Sigmoid colon (tissue), 7 donors: ENCODE data around the gene MGAT1. TPM values are rescaled to one million over a fixed set of nuclear protein-coding genes. Genes with fewer than 3 reads are reported as not detected.

ENCODE experiments used
- DNase-seq: peaks from one replicate; pipeline ENCODE4 v3.0.0-alpha.2; 2019
- H3K27ac ChIP-seq, 4 donors: fragments of 200-600 bp; sonication (generic); one replicate each; pipeline ENCODE4 v1.5.1; 2016 to 2019; ENCODE audit warnings: mild to moderate bottlenecking in 1 of 4
- H3K27me3 ChIP-seq, 3 donors: fragments of 200-600 bp; sonication (generic); one replicate each; pipeline ENCODE4 v1.5.1; 2019; ENCODE audit warnings: mild to moderate bottlenecking in 1 of 3
- H3K36me3 ChIP-seq, 4 donors: fragments of 200-600 bp; sonication (generic); one replicate each; pipeline ENCODE4 v1.5.1; 2016 to 2019
- H3K4me1 ChIP-seq, 4 donors: fragments of 200-600 bp; sonication (generic); one replicate each; pipeline ENCODE4 v1.5.1; 2017 to 2019
- H3K4me3 ChIP-seq, 4 donors: fragments of 200-600 bp; sonication (generic); one replicate each; pipeline ENCODE4 v1.5.1; 2017 to 2019; ENCODE audit warnings: mild to moderate bottlenecking in 2 of 4, moderate library complexity in 1 of 4
- H3K9me3 ChIP-seq, 4 donors: fragments of 200-600 bp in 3 of 4; sonication (generic) in 3 of 4; one replicate each; pipeline versions ENCODE4 v1.5.1 to v1.6.1; 2013 to 2019
- EP300 ChIP-seq, 4 donors: sonication (generic); formaldehyde crosslinking; IDR thresholded peaks; one replicate each; pipeline ENCODE4 v1.6.1; 2017; ENCODE audit warnings: antibody characterized with exemption in 4 of 4
- POLR2A ChIP-seq, 2 donors: fragments of 450-650 bp; IDR thresholded peaks; one replicate each; pipeline ENCODE4 v1.6.1; 2016; ENCODE audit warnings: antibody characterized with exemption in 2 of 2, mild to moderate bottlenecking in 2 of 2, moderate library complexity in 2 of 2
- POLR2AphosphoS5 ChIP-seq, 4 donors: sonication (generic); formaldehyde crosslinking; IDR thresholded peaks; one replicate each; pipeline ENCODE4 v1.6.1; 2017; ENCODE audit warnings: antibody characterized with exemption in 4 of 4
- WGBS, 2 donors: extraction: QIAGEN DNeasy Blood & Tissue Kit; methylation state at CpG; one replicate each; pipeline ENCODE4 v1.1.7; 2013; 5-methylcytosine and 5-hydroxymethylcytosine counted together
- intact Hi-C: fragments of 100-400 bp; cut with DNase I; formaldehyde crosslinking; loops from one replicate; pipeline ENCODE4 v1.15.1; 2023
- polyA plus RNA-seq, 3 donors: library from polyadenylated mRNA; stranded (reverse); fragments of 200-250 nt; gene quantifications; one replicate each; pipeline ENCODE4 v1.2.3, GENCODE V29; 2013
- total RNA-seq, 4 donors: library from RNA; depleted of rRNA; stranded (reverse); fragments of >200 nt; gene quantifications; one replicate each; pipeline ENCODE4 v1.1.0, GENCODE V29; 2016
- TF ChIP-seq, protein P1 (sequence below), 4 experiments: fragments of 450-650 bp in 3 of 4; fragments of 200-600 bp in 1 of 4; IDR thresholded peaks; one replicate each; pipeline ENCODE4 v1.5.1; 2016 to 2019; ENCODE audit warnings: antibody characterized with exemption in 4 of 4, mild to moderate bottlenecking in 3 of 4, moderate library complexity in 2 of 4
- donor health status: healthy with polysubstance abuse.
- donor health status: Bipolar disorder and iron deficiency.
- donor health status: healthy.

The MGAT1 gene
- total and polyA plus RNA-seq, 7 donors, result 41.4 to 149 (median 105) TPM

DNA sequence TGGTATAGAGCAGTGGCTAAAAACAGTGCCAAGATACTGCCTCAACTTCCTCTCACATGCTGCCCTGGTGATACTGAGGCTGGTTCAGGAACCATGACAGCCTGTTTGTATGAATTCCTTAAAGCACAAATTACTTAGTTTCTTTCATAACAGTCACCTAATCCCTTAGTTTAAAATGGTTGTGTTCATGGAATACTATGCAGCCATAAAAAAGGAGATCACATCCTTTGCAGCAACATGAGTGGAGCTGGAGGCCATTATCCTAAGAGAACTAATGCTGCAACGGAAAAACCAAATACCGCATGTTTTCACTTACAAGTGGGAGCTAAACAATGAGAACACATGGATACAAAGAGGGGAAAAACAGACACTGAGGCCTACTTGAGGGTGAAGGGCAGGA, 36.6 kb upstream of the MGAT1 start:
- H3K4me3 ChIP-seq, result no peak overlapping the region
- TF ChIP-seq POLR2AphosphoS5 (IDR thresholded peaks at IDR 0.05), result no peak
- no peak for TF ChIP-seq EP300 (IDR thresholded peaks at IDR 0.05)
- TF ChIP-seq POLR2A (IDR thresholded peaks at IDR 0.05), result no peak
- TF ChIP-seq, protein P1, sequence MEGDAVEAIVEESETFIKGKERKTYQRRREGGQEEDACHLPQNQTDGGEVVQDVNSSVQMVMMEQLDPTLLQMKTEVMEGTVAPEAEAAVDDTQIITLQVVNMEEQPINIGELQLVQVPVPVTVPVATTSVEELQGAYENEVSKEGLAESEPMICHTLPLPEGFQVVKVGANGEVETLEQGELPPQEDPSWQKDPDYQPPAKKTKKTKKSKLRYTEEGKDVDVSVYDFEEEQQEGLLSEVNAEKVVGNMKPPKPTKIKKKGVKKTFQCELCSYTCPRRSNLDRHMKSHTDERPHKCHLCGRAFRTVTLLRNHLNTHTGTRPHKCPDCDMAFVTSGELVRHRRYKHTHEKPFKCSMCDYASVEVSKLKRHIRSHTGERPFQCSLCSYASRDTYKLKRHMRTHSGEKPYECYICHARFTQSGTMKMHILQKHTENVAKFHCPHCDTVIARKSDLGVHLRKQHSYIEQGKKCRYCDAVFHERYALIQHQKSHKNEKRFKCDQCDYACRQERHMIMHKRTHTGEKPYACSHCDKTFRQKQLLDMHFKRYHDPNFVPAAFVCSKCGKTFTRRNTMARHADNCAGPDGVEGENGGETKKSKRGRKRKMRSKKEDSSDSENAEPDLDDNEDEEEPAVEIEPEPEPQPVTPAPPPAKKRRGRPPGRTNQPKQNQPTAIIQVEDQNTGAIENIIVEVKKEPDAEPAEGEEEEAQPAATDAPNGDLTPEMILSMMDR (IDR thresholded peaks at IDR 0.05), result no peak
- no peaks in the 10 kb centered on the region for H3K27me3 ChIP-seq
- H3K27ac ChIP-seq, result no peak overlapping the region
- H3K36me3 ChIP-seq, result peaks cover 0 to 36% (median 13%) of the 10 kb centered on the region in 4 donors
- intact Hi-C loops, result no loop called here
- WGBS, 2 donors, result 98 to 99% methylated on average over 2 of the region's 2 CpGs
- H3K9me3 ChIP-seq, result no peaks in the 10 kb centered on the region
- no peak for DNase-seq
- H3K4me1 ChIP-seq, result no peaks in the 10 kb centered on the region

DNA sequence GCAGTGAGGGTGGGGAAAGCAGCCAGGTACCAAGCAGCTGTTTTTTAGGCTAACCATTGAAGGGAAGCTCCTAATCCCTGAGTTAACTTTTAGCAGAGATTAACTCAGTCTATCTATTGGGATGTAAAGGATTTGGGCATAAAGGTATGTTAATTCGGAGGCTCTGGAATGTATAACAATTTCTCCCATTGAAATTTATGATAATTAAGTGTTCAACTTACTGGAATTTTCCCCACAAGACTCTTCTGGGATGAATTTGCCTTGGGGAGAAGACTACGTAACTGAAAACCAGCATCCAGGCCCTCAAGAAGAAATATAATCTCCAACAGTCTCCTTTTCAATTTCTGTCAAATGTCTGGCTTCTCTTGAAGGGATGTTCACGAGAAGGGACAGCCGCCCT, 34.9 kb upstream of the MGAT1 start:
- no peaks in the 10 kb centered on the region for H3K27me3 ChIP-seq
- TF ChIP-seq EP300 (IDR thresholded peaks at IDR 0.05) (no peak), POLR2A (IDR thresholded peaks at IDR 0.05) (no peak), POLR2AphosphoS5 (IDR thresholded peaks at IDR 0.05) (no peak)
- TF ChIP-seq, protein P1 (IDR thresholded peaks at IDR 0.05), result no peak
- intact Hi-C loops, result no loop called here
- no peak overlapping the region for H3K4me3 ChIP-seq
- no peak for DNase-seq
- H3K36me3 ChIP-seq, result peaks cover 0 to 39% (median 13%) of the 10 kb centered on the region in 4 donors
- H3K9me3 ChIP-seq, result no peaks in the 10 kb centered on the region
- 97 to 98% methylated on average over 4 of the region's 4 CpGs for WGBS, 2 donors
- no peak overlapping the region for H3K27ac ChIP-seq
- H3K4me1 ChIP-seq, result peaks cover 0 to 10% (median 8%) of the 10 kb centered on the region in 4 donors

DNA sequence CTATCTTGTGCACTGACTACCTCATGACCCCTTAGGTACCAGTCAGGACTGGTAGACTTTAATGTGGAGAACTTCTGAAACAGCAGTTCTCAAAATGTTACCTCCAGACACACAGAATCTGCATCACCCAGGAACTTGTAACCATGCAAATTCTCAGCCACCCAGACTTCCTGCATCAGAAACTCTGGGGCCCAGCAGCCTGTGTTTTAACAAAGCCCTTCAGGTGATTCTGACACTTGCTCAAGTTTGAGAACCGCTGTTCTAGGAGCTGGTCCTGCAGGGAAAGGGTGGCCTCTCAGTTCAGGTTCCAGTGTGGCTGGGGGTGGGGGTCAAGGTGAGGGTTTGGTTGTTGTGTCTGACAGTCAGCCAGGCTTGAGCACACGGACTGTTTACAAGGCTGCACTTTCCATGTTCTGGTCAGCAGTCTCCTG, 30.0 kb upstream of the MGAT1 start:
- Histone ChIP-seq H3K27me3 (no peaks in the 10 kb centered on the region), H3K9me3 (no peaks in the 10 kb centered on the region), H3K4me1 (peaks cover 0 to 34% (median 25%) of the 10 kb centered on the region in 4 donors), H3K36me3 (peaks cover 0 to 43% (median 12%) of the 10 kb centered on the region in 4 donors), H3K27ac (peak overlapping the region in 2 of 4 donors; percentile 96 to 100), H3K4me3 (peak overlapping the region in 2 of 4 donors; percentile 83 to 93)
- intact Hi-C loops, result loop anchor here (1.0 kb wide), 1 partner anchor 48 kb away; no protein-coding TSS in a partner anchor
- TF ChIP-seq POLR2A (IDR thresholded peaks at IDR 0.05) (no peak), EP300 (IDR thresholded peaks at IDR 0.05) (no peak), POLR2AphosphoS5 (IDR thresholded peaks at IDR 0.05) (no peak)
- TF ChIP-seq, protein P1 (IDR thresholded peaks at IDR 0.05), result no peak
- DNase-seq, result no peak
- 54 to 76% methylated on average over 2 of the region's 2 CpGs for WGBS, 2 donors

DNA sequence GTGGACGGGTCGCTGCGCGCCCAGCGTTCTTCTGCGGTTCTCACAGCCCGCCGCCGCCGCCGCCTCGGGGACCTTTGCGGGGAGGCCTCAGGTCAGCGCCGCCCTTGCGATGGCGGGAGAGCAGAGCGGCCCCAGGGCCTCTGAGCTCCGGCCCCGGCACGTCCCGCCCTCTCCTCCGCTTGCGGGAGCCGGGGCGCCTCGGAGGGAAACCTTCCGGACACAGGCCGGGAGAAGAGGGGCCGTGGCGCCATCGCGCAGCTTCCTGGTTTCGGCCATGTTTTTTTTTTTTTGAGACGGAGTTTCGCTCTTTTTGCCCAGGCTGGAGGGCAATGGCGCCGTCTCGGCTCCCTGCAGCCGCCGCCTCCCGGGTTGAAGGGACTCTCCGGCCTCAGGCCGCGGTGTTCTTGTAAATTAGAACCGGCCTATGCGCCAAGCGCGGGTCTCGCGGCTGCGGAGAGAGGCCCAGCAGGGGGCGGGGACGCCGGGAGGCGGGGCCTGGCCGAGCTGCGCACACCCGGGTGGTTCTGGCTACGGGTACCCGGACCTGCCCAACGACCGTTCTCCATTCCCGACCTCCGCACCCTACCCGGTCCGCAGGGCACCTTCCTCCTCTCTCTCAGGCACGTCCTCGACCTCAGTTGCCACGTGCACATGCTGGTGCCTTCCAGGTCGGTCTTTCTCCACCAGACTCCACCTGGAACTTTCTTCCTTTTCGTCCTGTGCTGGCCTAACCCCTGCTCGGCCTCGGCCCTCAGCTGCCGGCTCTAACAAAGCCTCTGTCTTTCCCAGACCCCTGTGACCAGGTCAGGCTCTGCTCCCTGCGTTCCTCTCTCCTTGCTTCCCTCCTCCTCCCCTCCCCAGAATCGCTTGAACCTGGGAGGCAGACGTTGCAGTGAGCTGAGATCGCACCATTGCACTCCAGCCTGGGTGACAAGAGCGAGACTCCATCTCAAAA, 28.8 kb upstream of the MGAT1 start:
- TF ChIP-seq, protein P1 (IDR thresholded peaks at IDR 0.05), result peak in 2 of 4 experiments; percentile 13 to 19
- peak; percentile 81 to 84 for TF ChIP-seq POLR2A (IDR thresholded peaks at IDR 0.05)
- peak; percentile 92 to 97 (median 94) for TF ChIP-seq POLR2AphosphoS5 (IDR thresholded peaks at IDR 0.05)
- peak in 2 of 4 donors; percentile 11 to 13 for TF ChIP-seq EP300 (IDR thresholded peaks at IDR 0.05)
- H3K27me3 ChIP-seq, result no peaks in the 10 kb centered on the region
- H3K27ac ChIP-seq, result peak overlapping the region; percentile 96 to 100 (median 97)
- intact Hi-C loops, result loop anchor here (1.0 kb wide), 3 partner anchors 21 to 47 kb away; partner anchors contain the start of gene ZFP62
- peak overlapping the region; percentile 83 to 93 (median 88) for H3K4me3 ChIP-seq
- H3K9me3 ChIP-seq, result no peaks in the 10 kb centered on the region
- H3K4me1 ChIP-seq, result peaks cover 0 to 34% (median 25%) of the 10 kb centered on the region in 4 donors
- H3K36me3 ChIP-seq, result peaks cover 0 to 30% (median 9%) of the 10 kb centered on the region in 4 donors
- DNase-seq, result peak; percentile 94
- 2 to 3% methylated on average over 80 of the region's 80 CpGs for WGBS, 2 donors
